Measurements from ENCODE around the gene SH3RF3. TPM values are rescaled to one million over a fixed set of nuclear protein-coding genes. Genes with fewer than 3 reads are reported as not detected.

The SH3RF3 gene
- total RNA-seq, 2 donors from 2014 or later = 1.5 to 1.8 TPM

DNA sequence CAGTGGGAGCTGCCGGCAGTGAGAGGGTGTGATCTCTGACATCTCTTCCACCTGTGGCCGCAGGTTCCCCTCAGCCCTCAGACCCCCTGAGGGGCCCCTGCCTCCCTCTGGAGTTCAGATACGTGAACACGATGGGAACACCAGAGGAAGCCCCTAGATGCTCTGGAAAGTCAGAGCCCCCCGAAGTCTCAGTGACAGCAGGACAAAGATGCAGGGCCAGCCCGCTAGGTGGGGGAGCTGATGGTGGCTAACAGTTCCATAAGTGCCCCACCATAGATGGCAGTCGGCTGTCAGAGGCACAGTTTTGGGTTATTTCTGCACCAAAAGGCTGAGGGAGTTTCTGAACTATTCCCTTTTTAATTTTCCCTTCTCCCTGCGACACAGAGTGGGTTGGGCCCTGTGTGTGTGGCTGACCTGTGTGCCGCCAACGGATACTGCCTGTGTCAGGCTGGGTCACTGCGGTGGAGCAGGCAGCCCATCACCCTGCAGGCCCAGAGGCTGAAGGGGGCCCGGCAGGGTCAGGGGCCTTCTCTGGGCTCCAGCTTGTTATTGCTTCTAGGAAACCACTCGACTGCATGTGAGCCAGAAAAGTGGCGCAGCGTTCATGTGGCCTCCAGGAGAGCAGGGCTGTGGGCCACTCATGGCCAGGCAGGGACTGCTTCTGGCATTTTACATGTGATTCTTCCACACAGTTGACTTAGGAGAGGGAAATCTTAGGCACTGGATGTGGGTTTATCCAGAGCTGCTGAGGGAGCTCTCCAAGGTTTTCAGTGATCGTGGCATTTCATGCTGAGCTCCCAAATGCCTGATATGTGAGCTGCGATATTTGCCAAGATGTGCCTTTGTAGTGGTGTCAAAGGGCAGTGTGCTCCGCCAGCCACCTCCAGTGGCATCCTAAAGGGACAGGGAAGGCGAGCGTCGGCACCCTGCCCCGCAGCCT, 225.1 kb downstream of the SH3RF3 start:
- 91 to 96% methylated on average over 12 to 22 of the region's 22 CpGs for WGBS, 2 experiments (ENCODE audit: insufficient coverage in 1 of 2, insufficient read length in 1 of 2)
- peak; percentile 46 for DNase-seq
- Mint-ChIP-seq H3K27me3 (ENCODE audit: insufficient read depth) (no peaks in the 10 kb centered on the region), H3K27ac (no peak overlapping the region), H3K36me3 (ENCODE audit: low read depth) (no peaks in the 10 kb centered on the region), H3K9me3 (peaks cover 18% of the 10 kb centered on the region), H3K4me1 (no peaks in the 10 kb centered on the region), H3K4me3 (no peak overlapping the region)
- TF ChIP-seq, protein P1, sequence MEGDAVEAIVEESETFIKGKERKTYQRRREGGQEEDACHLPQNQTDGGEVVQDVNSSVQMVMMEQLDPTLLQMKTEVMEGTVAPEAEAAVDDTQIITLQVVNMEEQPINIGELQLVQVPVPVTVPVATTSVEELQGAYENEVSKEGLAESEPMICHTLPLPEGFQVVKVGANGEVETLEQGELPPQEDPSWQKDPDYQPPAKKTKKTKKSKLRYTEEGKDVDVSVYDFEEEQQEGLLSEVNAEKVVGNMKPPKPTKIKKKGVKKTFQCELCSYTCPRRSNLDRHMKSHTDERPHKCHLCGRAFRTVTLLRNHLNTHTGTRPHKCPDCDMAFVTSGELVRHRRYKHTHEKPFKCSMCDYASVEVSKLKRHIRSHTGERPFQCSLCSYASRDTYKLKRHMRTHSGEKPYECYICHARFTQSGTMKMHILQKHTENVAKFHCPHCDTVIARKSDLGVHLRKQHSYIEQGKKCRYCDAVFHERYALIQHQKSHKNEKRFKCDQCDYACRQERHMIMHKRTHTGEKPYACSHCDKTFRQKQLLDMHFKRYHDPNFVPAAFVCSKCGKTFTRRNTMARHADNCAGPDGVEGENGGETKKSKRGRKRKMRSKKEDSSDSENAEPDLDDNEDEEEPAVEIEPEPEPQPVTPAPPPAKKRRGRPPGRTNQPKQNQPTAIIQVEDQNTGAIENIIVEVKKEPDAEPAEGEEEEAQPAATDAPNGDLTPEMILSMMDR (conservative IDR thresholded peaks at IDR 0.05) = no peak
- H3K4me1 ChIP-seq (ENCODE audit: control insufficient read depth, insufficient read depth, low read length) = no peaks in the 10 kb centered on the region
- H3K27me3 ChIP-seq (ENCODE audit: control insufficient read depth, insufficient read depth, low read length, poor library complexity, severe bottlenecking) = no peaks in the 10 kb centered on the region
- no peak overlapping the region for H3K4me3 ChIP-seq (ENCODE audit: low read length)
- no peaks in the 10 kb centered on the region for H3K36me3 ChIP-seq (ENCODE audit: control insufficient read depth, insufficient read depth, low read length)
- H3K9ac ChIP-seq (ENCODE audit: extremely low read depth, low read length, poor library complexity, severe bottlenecking) = no peak overlapping the region
- no peak overlapping the region for H3K27ac ChIP-seq (ENCODE audit: low read depth, low read length)
- peaks cover 10% of the 10 kb centered on the region for H3K9me3 ChIP-seq (ENCODE audit: control insufficient read depth, low read length)

DNA sequence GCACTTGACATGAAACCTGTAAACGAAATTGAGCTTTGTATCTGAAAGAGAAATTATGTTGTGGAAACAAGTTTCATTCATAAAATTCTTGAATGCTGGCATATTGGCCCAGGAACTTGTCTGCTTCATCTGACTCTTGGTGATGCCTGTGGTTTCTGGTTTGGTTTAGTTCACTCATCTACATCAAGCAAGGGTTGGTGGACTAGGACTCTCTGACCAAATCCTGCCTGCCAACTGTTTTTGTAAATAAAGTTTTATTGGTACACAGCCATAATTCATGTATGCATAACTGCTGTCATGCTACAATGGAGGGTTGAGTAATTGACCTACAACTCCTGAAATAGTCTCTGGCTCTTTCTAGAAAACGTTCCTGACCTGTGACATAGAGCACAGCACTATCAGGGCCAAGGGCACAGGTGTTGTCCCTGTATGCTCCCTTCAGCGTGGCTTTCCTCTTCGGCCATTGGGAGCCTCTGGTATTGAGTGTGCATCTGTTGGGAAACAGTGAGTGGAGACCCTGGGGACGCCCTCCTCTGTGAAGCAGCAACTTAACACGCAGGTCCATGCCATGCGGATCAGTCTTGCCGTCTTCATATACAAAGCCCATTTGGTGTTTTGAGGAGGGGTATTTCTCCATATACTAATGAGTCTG, 226.3 kb downstream of the SH3RF3 start:
- Mint-ChIP-seq H3K9me3 (peaks cover 18% of the 10 kb centered on the region), H3K27me3 (ENCODE audit: insufficient read depth) (no peaks in the 10 kb centered on the region), H3K36me3 (ENCODE audit: low read depth) (no peaks in the 10 kb centered on the region), H3K4me1 (no peaks in the 10 kb centered on the region), H3K4me3 (no peak overlapping the region), H3K27ac (no peak overlapping the region)
- WGBS, 2 experiments (ENCODE audit: insufficient coverage in 1 of 2, insufficient read length in 1 of 2) = 76 to 91% methylated on average over 3 to 8 of the region's 8 CpGs
- no peak for DNase-seq
- Histone ChIP-seq H3K4me1 (ENCODE audit: control insufficient read depth, insufficient read depth, low read length) (no peaks in the 10 kb centered on the region), H3K9ac (ENCODE audit: extremely low read depth, low read length, poor library complexity, severe bottlenecking) (no peak overlapping the region), H3K36me3 (ENCODE audit: control insufficient read depth, insufficient read depth, low read length) (no peaks in the 10 kb centered on the region), H3K9me3 (ENCODE audit: control insufficient read depth, low read length) (peaks cover 10% of the 10 kb centered on the region), H3K4me3 (ENCODE audit: low read length) (no peak overlapping the region), H3K27ac (ENCODE audit: low read depth, low read length) (no peak overlapping the region), H3K27me3 (ENCODE audit: control insufficient read depth, insufficient read depth, low read length, poor library complexity, severe bottlenecking) (no peaks in the 10 kb centered on the region)
- TF ChIP-seq, protein P1 (conservative IDR thresholded peaks at IDR 0.05) = no peak

DNA sequence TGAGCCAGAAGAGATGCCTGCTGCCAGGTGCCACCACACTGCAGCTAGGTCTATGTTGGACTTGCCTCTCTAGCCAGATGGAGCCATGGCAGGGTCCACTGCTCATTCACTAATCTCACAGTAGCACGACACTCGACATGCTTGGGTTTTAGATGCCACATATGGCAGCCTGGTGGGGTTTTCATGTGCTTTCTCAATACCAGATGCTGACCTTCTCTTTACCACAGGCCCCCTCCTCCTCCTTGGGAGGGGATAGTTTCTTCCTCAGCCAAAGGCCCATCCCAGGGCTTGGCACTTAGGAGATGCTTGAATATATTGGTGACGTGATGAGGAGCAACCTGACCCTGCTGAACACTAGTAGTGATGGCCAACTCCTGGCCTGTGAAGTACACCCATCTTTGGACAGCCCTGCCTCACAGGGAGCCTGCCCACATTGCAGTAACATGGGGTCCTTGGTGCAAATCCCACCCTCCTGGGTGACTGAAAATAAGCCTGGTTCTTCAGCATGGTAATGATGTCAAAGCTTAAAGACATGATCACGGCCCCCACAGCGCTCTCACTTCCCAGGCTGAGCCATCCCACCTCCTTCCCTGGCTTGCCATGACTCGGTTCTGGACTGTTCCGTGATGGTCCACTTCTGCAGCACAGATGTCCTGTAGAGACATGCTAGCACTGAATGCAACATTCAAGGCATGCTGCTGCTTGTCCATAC, 227.5 kb downstream of the SH3RF3 start:
- Histone ChIP-seq H3K9ac (ENCODE audit: extremely low read depth, low read length, poor library complexity, severe bottlenecking) (no peak overlapping the region), H3K36me3 (ENCODE audit: control insufficient read depth, insufficient read depth, low read length) (no peaks in the 10 kb centered on the region), H3K27ac (ENCODE audit: low read depth, low read length) (no peak overlapping the region), H3K27me3 (ENCODE audit: control insufficient read depth, insufficient read depth, low read length, poor library complexity, severe bottlenecking) (no peaks in the 10 kb centered on the region), H3K4me1 (ENCODE audit: control insufficient read depth, insufficient read depth, low read length) (no peaks in the 10 kb centered on the region), H3K9me3 (ENCODE audit: control insufficient read depth, low read length) (peaks cover 10% of the 10 kb centered on the region), H3K4me3 (ENCODE audit: low read length) (no peak overlapping the region)
- DNase-seq = no peak
- Mint-ChIP-seq H3K4me3 (no peak overlapping the region), H3K27me3 (ENCODE audit: insufficient read depth) (no peaks in the 10 kb centered on the region), H3K36me3 (ENCODE audit: low read depth) (no peaks in the 10 kb centered on the region), H3K9me3 (peaks cover 18% of the 10 kb centered on the region), H3K27ac (no peak overlapping the region), H3K4me1 (no peaks in the 10 kb centered on the region)
- 90 to 92% methylated on average over 7 of the region's 7 CpGs for WGBS, 2 experiments (ENCODE audit: insufficient coverage in 1 of 2, insufficient read length in 1 of 2)
- TF ChIP-seq, protein P1 (conservative IDR thresholded peaks at IDR 0.05) = no peak
